Parathyroid adenoma (tissue), 2 donors: ENCODE results near the gene ENAM.
"Not testable (repeated sequence)": the region's sequence is repeated elsewhere in the genome, so short reads cannot be mapped to it uniquely, and the experiment has no call there.

Experiments used
- H2AFZ ChIP-seq: fragments of 300-600 bp; sonication (generic); one replicate; pipeline ENCODE4 v1.7.0; 2017; ENCODE audit warnings: antibody characterized with exemption, mild to moderate bottlenecking
- H3K27ac ChIP-seq: fragments of 300-600 bp; sonication (generic); one replicate; pipeline ENCODE4 v1.7.0; 2017
- H3K27me3 ChIP-seq: fragments of 300-600 bp; sonication (generic); one replicate; pipeline ENCODE4 v1.7.0; 2017; ENCODE audit warnings: low read length; ENCODE audit not compliant: control insufficient read depth, insufficient read depth
- H3K36me3 ChIP-seq: fragments of 300-600 bp; sonication (generic); one replicate; pipeline ENCODE4 v1.7.0; 2017; ENCODE audit warnings: low read length; ENCODE audit not compliant: control insufficient read depth, insufficient read depth
- H3K4me1 ChIP-seq: fragments of 300-600 bp; sonication (generic); one replicate; pipeline ENCODE4 v1.7.0; 2017; ENCODE audit warnings: control low read depth
- H3K4me2 ChIP-seq: fragments of 300-600 bp; sonication (generic); one replicate; pipeline ENCODE4 v1.7.0; 2017; ENCODE audit warnings: low read length
- H3K4me3 ChIP-seq: fragments of 300-600 bp; sonication (generic); one replicate; pipeline ENCODE4 v1.7.0; 2017; ENCODE audit warnings: low read depth, low read length
- H3K79me2 ChIP-seq: fragments of 300-600 bp; sonication (generic); one replicate; pipeline ENCODE4 v1.7.0; 2017; ENCODE audit warnings: control low read depth
- H3K9ac ChIP-seq: fragments of 300-600 bp; sonication (generic); one replicate; pipeline ENCODE4 v1.7.0; 2017; ENCODE audit warnings: mild to moderate bottlenecking
- H3K9me3 ChIP-seq: fragments of 300-600 bp; sonication (generic); one replicate; pipeline ENCODE4 v1.7.0; 2017; ENCODE audit warnings: low read length; ENCODE audit not compliant: control insufficient read depth
- TF ChIP-seq, protein P1 (sequence below): fragments of 300-600 bp; sonication (generic); IDR thresholded peaks from one replicate; pipeline ENCODE4 v1.7.0; 2017; ENCODE audit warnings: antibody characterized with exemption, mild to moderate bottlenecking
- donor health status: primary hyperparathyroidism.

The ENAM gene

DNA sequence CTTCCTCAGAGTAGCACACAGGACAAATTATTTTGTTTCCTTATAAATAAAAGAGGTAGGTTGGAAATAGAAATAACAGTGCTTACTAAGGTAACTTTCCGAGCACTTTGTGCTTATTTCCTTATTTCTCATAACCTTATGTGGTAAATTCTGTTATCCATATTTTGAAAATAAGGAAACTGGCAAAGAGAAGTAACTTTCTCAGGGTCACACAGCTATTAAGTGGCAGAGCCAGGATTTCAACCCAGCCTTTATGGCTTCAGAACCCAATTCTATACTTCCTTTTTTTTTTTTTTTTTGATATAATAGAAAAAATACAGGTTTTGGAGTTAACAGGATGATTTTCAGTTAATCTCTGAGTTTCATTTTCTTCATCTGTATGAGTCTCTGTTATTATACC lies 63.1 kb downstream of the ENAM start:
- no peaks in the 10 kb centered on the region for H3K79me2 ChIP-seq
- H3K27me3 ChIP-seq: no peaks in the 10 kb centered on the region
- no peak overlapping the region for H3K9ac ChIP-seq
- H3K4me3 ChIP-seq: no peak overlapping the region
- no peak overlapping the region for H3K4me2 ChIP-seq
- H3K4me1 ChIP-seq: no peaks in the 10 kb centered on the region
- H3K9me3 ChIP-seq: no peaks in the 10 kb centered on the region
- no peaks in the 10 kb centered on the region for H3K36me3 ChIP-seq
- H2AFZ ChIP-seq: no peak overlapping the region
- H3K27ac ChIP-seq: no peak overlapping the region
- TF ChIP-seq, protein P1, sequence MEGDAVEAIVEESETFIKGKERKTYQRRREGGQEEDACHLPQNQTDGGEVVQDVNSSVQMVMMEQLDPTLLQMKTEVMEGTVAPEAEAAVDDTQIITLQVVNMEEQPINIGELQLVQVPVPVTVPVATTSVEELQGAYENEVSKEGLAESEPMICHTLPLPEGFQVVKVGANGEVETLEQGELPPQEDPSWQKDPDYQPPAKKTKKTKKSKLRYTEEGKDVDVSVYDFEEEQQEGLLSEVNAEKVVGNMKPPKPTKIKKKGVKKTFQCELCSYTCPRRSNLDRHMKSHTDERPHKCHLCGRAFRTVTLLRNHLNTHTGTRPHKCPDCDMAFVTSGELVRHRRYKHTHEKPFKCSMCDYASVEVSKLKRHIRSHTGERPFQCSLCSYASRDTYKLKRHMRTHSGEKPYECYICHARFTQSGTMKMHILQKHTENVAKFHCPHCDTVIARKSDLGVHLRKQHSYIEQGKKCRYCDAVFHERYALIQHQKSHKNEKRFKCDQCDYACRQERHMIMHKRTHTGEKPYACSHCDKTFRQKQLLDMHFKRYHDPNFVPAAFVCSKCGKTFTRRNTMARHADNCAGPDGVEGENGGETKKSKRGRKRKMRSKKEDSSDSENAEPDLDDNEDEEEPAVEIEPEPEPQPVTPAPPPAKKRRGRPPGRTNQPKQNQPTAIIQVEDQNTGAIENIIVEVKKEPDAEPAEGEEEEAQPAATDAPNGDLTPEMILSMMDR: no peak

DNA sequence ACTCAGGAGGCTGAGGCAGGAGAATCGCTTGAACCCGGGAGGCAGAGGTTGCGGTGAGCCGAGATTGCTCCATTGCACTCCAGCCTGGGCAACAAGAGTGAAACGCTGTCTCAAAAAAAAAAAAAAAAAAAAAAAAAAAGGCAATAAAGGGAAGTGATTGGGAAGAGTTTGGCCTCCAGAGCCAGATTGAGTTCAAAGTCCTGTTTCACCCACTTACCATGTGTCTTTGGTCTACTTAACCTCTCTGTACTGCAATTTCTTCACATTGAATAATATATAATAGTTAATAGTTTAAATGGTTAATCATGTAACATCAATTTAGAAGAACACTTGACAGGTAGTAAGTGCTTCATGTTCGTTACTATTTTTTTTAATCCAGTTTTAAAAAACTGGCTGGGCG lies 66.1 kb downstream of the ENAM start:
- not testable (repeated sequence) for H3K27me3 ChIP-seq, H3K4me1 ChIP-seq, H3K4me2 ChIP-seq, H2AFZ ChIP-seq, H3K4me3 ChIP-seq, H3K36me3 ChIP-seq, H3K79me2 ChIP-seq, H3K9ac ChIP-seq, H3K9me3 ChIP-seq, H3K27ac ChIP-seq
